Embryonic facial prominence (tissue), 1 donor: Measurements from ENCODE around the gene HDAC2.
A peak's percentile ranks its signal among the peaks of the same experiment; 100 is the strongest.
"Not testable (repeated sequence)": the region's sequence is repeated elsewhere in the genome, so short reads cannot be mapped to it uniquely, and the experiment has no call there.

Experiments
- DNase-seq: peaks from one replicate; pipeline ENCODE4 v3.0.0-alpha.2; 2016; ENCODE audit errors: extremely low spot score

HDAC2 gene

GRCh38 chr6:113971741-113972140, 793 bp upstream of the HDAC2 start:
- no peak for DNase-seq

DNA sequence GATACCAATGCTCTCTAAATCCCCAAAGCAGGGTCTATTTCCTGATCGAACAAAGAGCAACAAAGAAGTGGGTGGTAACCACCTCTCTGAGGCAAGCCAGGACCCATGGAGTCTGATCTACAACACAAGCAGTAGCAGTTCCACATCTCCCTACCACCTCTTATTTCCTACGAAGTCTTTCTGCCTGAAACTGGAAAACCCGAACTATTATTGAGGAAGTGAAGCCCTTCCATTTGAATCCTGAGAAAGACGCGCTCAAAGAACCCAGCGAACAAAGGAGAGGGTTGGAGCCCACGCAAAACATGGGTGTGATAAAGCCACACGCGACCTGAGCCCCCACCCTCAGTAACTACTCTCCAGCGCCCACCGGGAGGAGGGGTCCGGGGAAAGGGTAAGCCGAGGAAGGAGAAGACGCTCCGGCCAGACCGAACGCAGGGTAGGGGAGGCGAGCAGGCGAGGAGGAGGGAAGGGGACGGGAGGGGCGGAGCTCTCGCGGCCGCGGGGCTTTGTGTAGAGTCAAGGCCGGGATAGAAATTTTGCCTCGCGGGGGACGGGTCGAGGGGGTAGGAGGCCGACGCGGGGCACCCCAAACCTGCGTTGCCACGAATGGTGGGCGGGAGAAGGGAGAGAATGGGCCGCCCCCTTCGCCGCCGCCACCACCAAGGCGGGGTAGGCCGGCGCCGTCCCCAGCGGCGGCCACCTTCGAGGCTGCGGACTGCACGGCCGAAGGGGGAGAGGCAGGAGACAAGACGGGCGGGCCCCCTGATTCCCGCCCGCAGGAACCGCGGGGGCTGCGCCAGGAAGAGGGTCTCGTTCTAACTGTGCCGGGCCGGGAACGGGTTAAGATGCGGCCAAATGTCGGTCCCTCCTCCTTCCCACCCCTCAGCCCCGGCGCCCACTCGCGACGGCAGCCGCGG, 802 bp downstream of the HDAC2 start:
- DNase-seq: peak; percentile 63

DNA sequence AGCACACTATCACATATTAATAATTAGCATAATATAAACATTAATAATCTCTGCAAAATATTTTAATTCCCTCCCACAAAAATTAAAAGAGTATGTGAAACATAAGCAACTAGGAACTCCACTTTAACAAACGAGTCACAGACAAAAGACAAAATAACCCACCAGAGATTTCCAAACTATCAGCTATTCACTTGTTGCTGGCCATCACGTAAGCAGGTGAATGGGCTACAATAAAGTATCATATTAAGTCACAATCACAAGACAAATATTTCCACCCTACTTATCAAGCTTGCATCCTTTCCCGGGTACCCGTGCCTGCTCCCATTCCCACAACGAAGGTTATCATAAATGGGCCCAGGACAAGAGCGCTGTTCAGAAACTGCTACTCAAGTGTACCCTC, 2.5 kb downstream of the HDAC2 start:
- no peak for DNase-seq

DNA sequence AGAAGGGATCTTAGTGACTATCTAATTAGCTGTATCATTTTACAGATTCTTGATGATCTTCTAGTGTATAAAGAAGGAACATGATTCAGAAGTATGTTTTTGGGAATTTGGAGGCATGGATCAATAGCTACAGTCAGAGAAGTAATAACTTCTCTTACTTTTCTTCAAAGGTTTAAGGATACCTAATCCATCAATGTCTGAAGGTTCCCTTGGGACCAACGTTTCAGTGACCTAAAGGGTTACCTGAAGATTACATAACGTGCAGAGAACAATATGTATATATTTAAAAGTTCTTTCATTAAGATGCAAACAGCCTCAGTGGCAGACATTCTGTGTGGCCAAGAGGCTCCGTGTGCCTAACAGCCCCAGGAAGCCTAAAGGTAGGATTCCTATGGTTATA, 3.2 kb downstream of the HDAC2 start:
- DNase-seq: no peak

DNA sequence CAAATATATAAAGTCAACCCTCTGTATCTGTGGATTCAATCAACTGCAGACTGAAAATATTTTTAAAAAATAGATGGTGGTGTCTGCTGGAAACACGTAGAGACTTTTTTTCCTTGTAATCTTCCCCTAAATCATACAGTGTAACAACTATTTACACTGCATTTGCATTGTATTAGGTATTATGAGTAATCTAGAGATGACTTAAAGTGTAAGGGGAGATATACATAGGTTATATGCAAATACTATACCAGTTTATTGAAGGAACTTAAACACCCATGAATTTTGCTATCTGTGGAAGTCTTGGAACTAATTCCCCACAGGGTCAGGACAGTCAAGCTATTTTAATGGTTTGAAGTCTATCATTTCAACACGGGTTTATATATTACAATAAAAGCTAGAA, 10.2 kb downstream of the HDAC2 start:
- DNase-seq: no peak

DNA sequence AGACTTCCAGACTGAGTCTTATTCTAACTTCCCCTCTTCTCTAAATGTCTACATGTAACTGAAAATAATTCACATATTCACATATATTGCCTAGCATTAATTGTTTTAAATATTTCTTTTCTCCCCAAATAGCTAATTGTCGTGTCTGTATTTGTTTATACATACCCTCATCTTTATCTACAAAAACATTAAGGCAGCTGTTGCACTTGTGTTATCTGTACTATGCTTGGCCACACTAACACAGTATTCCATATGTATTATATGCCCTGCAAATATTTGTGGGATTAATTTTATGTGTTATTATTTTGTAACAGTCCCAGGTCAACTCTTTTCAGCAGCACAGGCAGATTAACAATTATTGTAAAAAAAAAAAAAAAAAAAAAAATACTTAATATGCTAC, 11.7 kb downstream of the HDAC2 start:
- no peak for DNase-seq

- DNase-seq: no peak
Observed at GRCh38 chr6:113954653-113955052, 16.3 kb downstream of the HDAC2 start.

DNA sequence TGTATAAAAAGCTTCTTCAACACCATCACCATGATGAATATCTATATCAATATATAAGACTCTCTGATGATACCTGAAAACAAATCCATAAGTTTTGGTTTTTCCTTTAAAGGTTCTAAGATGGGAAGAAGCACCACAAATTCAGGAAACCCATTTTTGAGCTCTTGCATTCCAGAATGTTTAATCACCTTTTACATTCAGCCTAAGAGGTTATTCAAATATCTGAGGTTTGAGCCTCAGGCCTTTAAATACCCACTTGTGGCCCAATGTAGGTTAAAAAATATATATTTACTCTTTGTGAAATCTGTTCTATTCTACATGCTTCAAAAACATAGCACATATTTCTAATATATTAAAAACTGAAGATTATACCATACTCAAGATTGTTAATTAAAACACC, 17.6 kb downstream of the HDAC2 start:
- DNase-seq: no peak

DNA sequence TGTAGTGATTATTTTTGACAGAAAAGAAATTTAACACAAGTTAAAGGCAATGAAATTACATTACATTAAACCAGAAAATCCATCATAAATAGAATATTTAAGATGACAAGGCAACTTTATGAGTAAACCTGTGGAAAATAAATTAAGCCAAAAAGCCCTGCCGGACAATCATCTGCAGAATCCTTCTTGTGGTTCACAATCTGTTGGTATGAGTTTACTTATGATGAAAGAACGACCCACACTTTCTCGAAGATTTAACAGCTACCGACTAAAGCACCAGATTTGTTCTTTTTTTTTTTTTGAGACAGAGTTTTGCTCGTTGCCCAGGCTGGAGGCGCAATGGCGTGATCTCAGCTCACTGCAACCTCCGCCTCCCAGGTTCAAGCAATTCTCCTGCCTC, 21.4 kb downstream of the HDAC2 start:
- DNase-seq: no peak

DNA sequence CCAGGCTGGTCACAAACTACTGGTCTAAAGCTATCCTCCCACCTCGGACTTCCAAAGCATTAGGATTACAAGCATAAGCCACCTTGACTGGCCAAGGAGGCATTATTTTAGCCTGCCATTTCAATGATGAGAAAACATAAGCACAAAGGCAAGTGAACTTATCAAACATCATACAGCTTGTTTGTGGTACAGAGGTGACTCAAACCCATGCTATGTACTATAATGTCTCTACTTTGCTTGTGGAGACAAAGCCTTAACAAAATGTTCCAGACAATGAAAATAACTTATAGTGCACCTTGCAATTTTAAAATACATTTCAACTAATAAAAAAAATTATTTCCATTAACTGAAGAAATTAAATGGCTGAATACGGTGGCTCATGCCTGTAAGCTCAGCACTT, 26.2 kb downstream of the HDAC2 start:
- no peak for DNase-seq

- no peak for DNase-seq
Observed at GRCh38 chr6:113939825-113940224, 31.1 kb downstream of the HDAC2 start.

DNA sequence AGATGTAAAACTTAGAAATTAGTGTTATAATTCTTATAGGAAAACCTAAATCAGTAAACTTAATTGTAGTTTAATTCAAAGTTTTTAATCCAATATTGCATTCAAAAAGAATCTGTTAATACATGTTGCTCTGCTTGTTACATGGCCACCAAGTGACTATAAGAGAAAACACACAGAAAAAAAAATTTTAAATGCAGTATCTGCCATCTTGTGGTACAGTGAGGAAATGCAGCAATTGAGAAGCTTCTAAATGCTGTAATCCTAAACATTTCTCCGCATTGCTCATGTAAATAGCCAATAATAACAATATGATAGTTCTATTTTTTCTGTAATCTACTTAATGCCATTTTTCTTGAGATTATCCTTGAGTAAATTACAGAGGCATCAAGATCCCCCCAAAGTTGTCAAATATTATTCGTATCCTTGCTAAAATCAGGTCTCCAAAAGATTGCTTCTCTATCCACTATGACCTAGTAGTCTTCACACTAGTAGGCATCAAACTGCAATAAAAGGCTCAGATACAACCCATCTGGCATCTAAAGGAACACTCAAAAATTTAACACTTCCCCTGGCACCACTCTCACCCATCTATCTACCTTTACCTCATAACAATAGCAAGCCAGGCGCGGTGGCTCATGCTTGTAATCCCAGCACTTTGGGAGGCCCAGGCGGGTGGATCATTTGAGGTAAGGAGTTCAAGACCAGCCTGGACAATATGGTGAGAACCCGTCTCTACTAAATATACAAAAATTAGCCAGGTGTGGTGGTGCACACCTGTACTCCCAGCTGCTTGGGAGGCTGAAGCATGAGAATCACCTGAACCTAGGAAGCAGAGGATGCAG, 34.6 kb downstream of the HDAC2 start:
- peak; percentile 67 for DNase-seq

DNA sequence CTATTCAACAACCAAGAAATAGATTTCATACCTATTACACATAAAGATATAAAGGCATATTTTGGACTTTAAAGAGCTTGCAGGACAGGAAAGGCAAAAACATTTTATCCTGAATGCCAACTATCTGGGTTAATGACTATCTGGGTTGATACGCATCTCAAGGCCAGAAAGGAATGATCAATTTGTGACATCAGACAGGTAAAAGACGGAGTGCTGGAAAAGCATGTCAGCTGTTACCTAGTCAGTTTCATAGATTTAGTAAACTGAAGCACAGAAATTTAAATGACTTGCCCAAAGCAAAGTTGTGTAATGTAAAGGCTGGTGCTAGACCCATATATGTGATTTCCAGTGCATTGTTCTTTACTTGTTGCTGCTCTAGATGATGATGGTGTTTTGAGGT, 36.8 kb downstream of the HDAC2 start:
- DNase-seq: no peak

GRCh38 chr6:113931907-113932306, 39.0 kb downstream of the HDAC2 start:
- DNase-seq: not testable (repeated sequence)

DNA sequence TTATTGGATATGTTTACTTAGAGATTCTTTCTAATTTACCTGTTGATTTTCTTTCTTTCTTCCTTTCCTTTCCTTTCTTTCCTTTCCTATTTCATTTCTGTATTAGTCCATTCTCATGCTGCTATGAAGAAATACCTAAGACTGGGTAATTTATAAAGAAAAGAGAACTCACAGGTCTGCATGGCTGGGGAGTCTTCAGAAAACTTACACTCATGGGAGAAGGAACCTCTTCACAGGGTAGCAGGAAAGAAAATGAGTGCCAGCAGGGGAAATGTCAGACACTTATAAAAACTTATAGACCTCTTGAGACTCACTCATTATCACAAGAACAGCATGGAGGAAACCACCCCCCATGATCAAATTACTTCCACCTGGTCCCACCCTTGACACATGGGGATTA, 40.8 kb downstream of the HDAC2 start:
- no peak for DNase-seq

GRCh38 chr6:113927001-113927400, 43.9 kb downstream of the HDAC2 start:
- no peak for DNase-seq

DNA sequence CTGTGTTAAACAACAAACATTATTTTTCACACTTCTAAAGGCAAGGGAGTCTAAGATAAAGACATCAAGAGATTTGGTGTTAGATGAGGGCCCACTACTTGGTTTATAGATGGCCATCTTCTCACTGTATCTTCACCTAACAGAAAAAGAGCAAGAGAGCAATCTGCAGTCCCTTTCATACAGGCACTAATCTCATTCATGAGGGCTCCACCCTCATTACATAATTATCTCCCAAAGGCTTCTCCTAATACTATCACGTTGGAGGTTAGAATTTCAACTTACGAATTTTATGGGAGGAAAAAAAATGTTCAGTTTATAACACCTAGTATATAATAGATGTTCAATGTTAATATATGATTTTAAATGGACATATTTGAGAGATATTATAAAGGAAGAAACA, 45.6 kb downstream of the HDAC2 start:
- DNase-seq: no peak

DNA sequence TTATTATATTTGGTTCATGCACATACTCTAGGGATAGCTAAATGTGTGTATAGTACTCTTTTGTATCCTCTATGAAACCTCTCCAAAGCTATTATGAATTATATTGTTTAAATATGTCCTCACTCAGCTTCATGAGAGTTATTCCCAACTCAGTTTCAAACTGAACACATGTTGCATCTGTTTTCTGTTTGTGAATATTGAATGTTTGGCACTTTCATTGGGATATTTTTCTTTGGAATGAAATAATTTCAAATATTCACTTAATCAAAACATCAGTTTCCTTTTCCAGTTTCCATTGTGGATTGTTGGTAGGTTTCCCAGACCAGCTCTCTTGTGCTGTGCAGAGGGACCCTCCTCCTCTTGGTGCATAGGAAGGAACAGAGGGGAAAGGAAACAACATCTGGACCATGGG, 46.6 kb downstream of the HDAC2 start:
- peak; percentile 59 for DNase-seq

- DNase-seq: no peak
Observed at GRCh38 chr6:113923526-113923925, 47.4 kb downstream of the HDAC2 start.

- DNase-seq: no peak
Observed at GRCh38 chr6:113921299-113921904, 49.5 kb downstream of the HDAC2 start.

- DNase-seq: no peak
Observed at GRCh38 chr6:113920663-113921267, 50.2 kb downstream of the HDAC2 start.

DNA sequence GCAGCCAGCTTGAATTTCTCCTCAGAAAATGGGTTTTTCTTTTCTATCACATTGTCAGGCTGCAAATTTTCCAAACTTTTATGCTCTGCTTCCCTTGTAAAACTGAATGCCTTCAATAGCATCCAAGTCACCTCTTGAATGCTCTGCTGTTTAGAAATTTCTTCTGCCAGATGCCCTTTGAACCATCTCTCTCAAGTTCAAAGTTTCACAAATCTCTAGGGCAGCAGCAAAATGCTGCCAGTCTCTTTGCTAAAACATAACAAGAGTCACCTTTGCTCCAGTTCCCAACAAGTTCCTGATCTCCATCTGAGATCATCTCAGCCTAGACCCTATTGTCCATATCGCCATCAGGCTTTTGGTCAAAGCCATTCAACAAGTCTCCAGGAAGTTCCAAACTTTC, 60.7 kb downstream of the HDAC2 start:
- DNase-seq: not testable (repeated sequence)
